Trophoblast cell (in vitro differentiated cells and primary cell): ENCODE measurements around the gene ESR1.

Experiments used
- DNase-seq, 2 donors: peaks; one replicate each; pipeline ENCODE4 v3.0.0-alpha.2; 2016
- H2AFZ ChIP-seq: 2 replicates; pipeline ENCODE4 v1.6.1; 2013; ENCODE audit warnings: low read length, moderate library complexity, mild to moderate bottlenecking; ENCODE audit not compliant: insufficient read depth, poor library complexity
- H2AK5ac ChIP-seq: 2 replicates; pipeline ENCODE4 v1.6.1; 2013; ENCODE audit warnings: mild to moderate bottlenecking, low read length
- H2BK120ac ChIP-seq: 2 replicates; pipeline ENCODE4 v1.6.1; 2013; ENCODE audit warnings: low read length, mild to moderate bottlenecking, moderate library complexity; ENCODE audit not compliant: insufficient read depth, poor library complexity
- H2BK12ac ChIP-seq: 2 replicates; pipeline ENCODE4 v1.6.1; 2013; ENCODE audit warnings: mild to moderate bottlenecking, low read length, moderate library complexity
- H2BK5ac ChIP-seq: 2 replicates; pipeline ENCODE4 v1.6.1; 2013; ENCODE audit warnings: low read length, low read depth, moderate library complexity, mild to moderate bottlenecking; ENCODE audit not compliant: poor library complexity
- H3K14ac ChIP-seq: 2 replicates; pipeline ENCODE4 v1.6.1; 2013; ENCODE audit warnings: mild to moderate bottlenecking, low read length
- H3K18ac ChIP-seq: 2 replicates; pipeline ENCODE4 v1.6.1; 2013; ENCODE audit warnings: mild to moderate bottlenecking, low read length
- H3K23ac ChIP-seq: 2 replicates; pipeline ENCODE4 v1.6.1; 2013; ENCODE audit warnings: low read length
- H3K27ac ChIP-seq: 2 replicates; pipeline ENCODE4 v1.5.1; 2013; ENCODE audit warnings: low read depth, mild to moderate bottlenecking, inconsistent platforms, low read length, moderate library complexity
- H3K27me3 ChIP-seq: 2 replicates; pipeline ENCODE4 v1.6.1; 2013; ENCODE audit warnings: inconsistent platforms, mild to moderate bottlenecking, low read length, moderate library complexity; ENCODE audit not compliant: insufficient read depth
- H3K36me3 ChIP-seq, 2 experiments: 1 replicate in 1 of 2; 2 replicates in 1 of 2; pipeline ENCODE4 v1.6.1; 2013; ENCODE audit warnings: low read length in 2 of 2, mild to moderate bottlenecking in 2 of 2, moderate library complexity in 1 of 2; ENCODE audit not compliant: insufficient read depth in 2 of 2, control insufficient read depth in 1 of 2
- H3K4ac ChIP-seq: 2 replicates; pipeline ENCODE4 v1.6.1; 2013; ENCODE audit warnings: low read depth, mild to moderate bottlenecking, low read length, moderate library complexity
- H3K4me1 ChIP-seq, 2 experiments: 1 replicate in 1 of 2; 2 replicates in 1 of 2; pipeline ENCODE4 v1.6.1; 2013; ENCODE audit warnings: low read length in 2 of 2, mild to moderate bottlenecking in 2 of 2, moderate library complexity in 1 of 2; ENCODE audit not compliant: insufficient read depth in 2 of 2, control insufficient read depth in 1 of 2
- H3K4me2 ChIP-seq: 2 replicates; pipeline ENCODE4 v1.6.1; 2013; ENCODE audit warnings: inconsistent platforms, mild to moderate bottlenecking, low read length, moderate library complexity
- H3K4me3 ChIP-seq: 2 replicates; pipeline ENCODE4 v1.5.1; 2013; ENCODE audit warnings: mild to moderate bottlenecking, low read depth, low read length, inconsistent platforms
- H3K79me1 ChIP-seq: one replicate; pipeline ENCODE4 v1.6.1; 2013; ENCODE audit warnings: low read length
- H3K79me2 ChIP-seq: 2 replicates; pipeline ENCODE4 v1.6.1; 2013; ENCODE audit warnings: low read length, mild to moderate bottlenecking; ENCODE audit not compliant: control insufficient read depth, insufficient read depth, poor library complexity
- H3K9ac ChIP-seq: 2 replicates; pipeline ENCODE4 v1.6.1; 2013; ENCODE audit warnings: mild to moderate bottlenecking, low read length
- H3K9me3 ChIP-seq: 2 replicates; pipeline ENCODE4 v1.6.1; 2013; ENCODE audit warnings: low read depth, mild to moderate bottlenecking, control low read depth, inconsistent platforms, low read length; ENCODE audit not compliant: insufficient read depth
- H4K12ac ChIP-seq: 2 replicates; pipeline ENCODE4 v1.6.1; 2013; ENCODE audit warnings: low read depth, mild to moderate bottlenecking, low read length, moderate library complexity
- H4K8ac ChIP-seq: 2 replicates; pipeline ENCODE4 v1.6.1; 2013; ENCODE audit warnings: low read depth, mild to moderate bottlenecking, low read length, moderate library complexity
- H4K91ac ChIP-seq: one replicate; pipeline ENCODE4 v1.6.1; 2013; ENCODE audit warnings: low read depth, mild to moderate bottlenecking, low read length, moderate library complexity
- WGBS: extraction: QIAGEN DNeasy Blood & Tissue Kit; methylation state at CpG from one replicate; pipeline ENCODE4 v1.1.7; 2013; ENCODE audit warnings: missing lambda C conversion rate; ENCODE audit not compliant: insufficient read length, insufficient coverage; ENCODE audit errors: extremely low coverage; 5-methylcytosine and 5-hydroxymethylcytosine counted together

Gene ESR1

DNA sequence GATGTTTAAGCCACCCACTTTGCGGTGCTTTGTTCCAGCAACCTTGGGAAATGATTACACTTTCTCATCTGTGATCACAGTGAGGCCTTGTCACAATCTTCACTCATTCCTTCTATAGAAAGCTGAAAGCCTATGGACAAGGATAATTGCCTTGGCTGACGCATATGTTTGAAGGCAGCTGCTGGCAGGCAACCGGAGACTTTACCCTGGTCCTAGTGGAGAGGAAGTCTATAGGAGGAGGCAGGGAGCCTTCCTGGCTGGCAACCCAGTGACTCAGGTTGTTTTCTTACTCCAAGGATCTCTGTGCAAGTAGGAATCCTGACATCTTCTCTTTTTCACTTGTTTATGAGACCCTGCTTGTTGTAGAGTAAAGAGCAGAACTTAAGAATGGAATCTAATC, 34.1 kb upstream of the ESR1 start:
- no peak overlapping the region for H3K4me3 ChIP-seq

DNA sequence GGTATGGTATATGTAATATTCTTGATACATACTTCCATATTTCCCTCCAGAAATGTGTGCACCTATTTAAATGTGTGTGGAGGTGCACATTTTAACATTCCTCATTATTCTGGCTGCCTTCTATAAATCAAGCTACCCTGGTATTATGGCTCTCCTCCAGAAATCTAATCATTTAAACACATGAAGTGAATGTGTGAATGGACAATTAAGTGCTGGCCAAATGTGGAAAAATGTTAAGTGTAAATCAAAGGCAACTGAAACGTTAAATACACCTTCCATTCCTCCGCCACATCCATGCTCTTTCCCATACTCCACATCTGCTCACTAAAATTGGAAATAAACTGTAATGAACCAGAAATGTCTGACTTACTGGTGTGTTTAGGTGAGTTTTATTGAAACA, 24.9 kb upstream of the ESR1 start:
- Histone ChIP-seq H3K36me3 (no peaks in the 10 kb centered on the region), H2AFZ (no peak overlapping the region), H4K8ac (no peak overlapping the region), H3K79me1 (no peaks in the 10 kb centered on the region), H2BK12ac (no peak overlapping the region), H3K4me3 (no peak overlapping the region), H3K23ac (no peak overlapping the region), H2AK5ac (no peak overlapping the region), H3K14ac (no peak overlapping the region), H3K79me2 (no peaks in the 10 kb centered on the region), H3K4me2 (no peak overlapping the region), H3K9ac (no peak overlapping the region), H2BK120ac (no peak overlapping the region), H4K91ac (no peak overlapping the region), H2BK5ac (no peak overlapping the region), H4K12ac (no peak overlapping the region), H3K4me1 (no peaks in the 10 kb centered on the region), H3K4ac (no peak overlapping the region), H3K27ac (no peak overlapping the region), H3K9me3 (no peaks in the 10 kb centered on the region), H3K27me3 (no peaks in the 10 kb centered on the region), H3K18ac (no peak overlapping the region)
- no peak for DNase-seq
- no CpG with 5 or more reads among the region's 2 CpGs for WGBS

More for the DNA sequence above, 34.1 kb upstream of the ESR1 start:
- no peaks in the 10 kb centered on the region for H3K79me2 ChIP-seq
- H4K91ac ChIP-seq: no peak overlapping the region
- H4K8ac ChIP-seq: no peak overlapping the region
- no peak overlapping the region for H2AFZ ChIP-seq
- no CpG with 5 or more reads among the region's 3 CpGs for WGBS
- no peak overlapping the region for H3K4ac ChIP-seq
- H3K18ac ChIP-seq: no peak overlapping the region
- no peak overlapping the region for H3K4me2 ChIP-seq
- no peaks in the 10 kb centered on the region for H3K36me3 ChIP-seq
- peak in 1 of 2 donors; percentile 8 for DNase-seq
- no peaks in the 10 kb centered on the region for H3K79me1 ChIP-seq
- no peak overlapping the region for H2BK120ac ChIP-seq
- no peak overlapping the region for H2BK5ac ChIP-seq
- H3K9me3 ChIP-seq: no peaks in the 10 kb centered on the region
- no peak overlapping the region for H3K27ac ChIP-seq
- no peak overlapping the region for H2AK5ac ChIP-seq
- no peaks in the 10 kb centered on the region for H3K4me1 ChIP-seq
- H4K12ac ChIP-seq: no peak overlapping the region
- no peaks in the 10 kb centered on the region for H3K27me3 ChIP-seq
- no peak overlapping the region for H3K9ac ChIP-seq
- no peak overlapping the region for H3K23ac ChIP-seq
- H2BK12ac ChIP-seq: no peak overlapping the region
- no peak overlapping the region for H3K14ac ChIP-seq

DNA sequence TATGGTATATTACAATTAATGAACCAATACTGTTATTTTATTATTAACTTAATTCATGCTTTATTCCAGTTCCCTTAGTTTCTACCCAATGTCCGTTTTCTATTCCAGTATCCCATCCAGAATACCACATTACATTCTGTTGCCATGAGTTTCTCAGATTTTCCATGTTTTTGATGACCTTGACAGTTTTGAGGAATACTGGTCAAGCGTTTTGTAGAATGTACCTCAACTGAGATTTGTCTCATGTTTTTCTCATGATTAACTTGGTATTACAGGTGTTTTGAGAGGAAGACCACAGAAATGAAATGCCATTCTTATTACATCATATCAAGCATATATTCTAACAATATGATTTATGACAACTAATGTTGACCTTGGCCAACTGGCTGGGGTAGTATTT, 23.8 kb upstream of the ESR1 start:
- H2BK5ac ChIP-seq: no peak overlapping the region
- no peak overlapping the region for H3K23ac ChIP-seq
- no peak overlapping the region for H4K8ac ChIP-seq
- no peak overlapping the region for H3K9ac ChIP-seq
- H2BK12ac ChIP-seq: no peak overlapping the region
- H2BK120ac ChIP-seq: no peak overlapping the region
- H3K4me1 ChIP-seq: no peaks in the 10 kb centered on the region
- no peaks in the 10 kb centered on the region for H3K36me3 ChIP-seq
- no peak overlapping the region for H3K18ac ChIP-seq
- H4K91ac ChIP-seq: no peak overlapping the region
- no CpG with 5 or more reads among the region's 2 CpGs for WGBS
- no peak overlapping the region for H4K12ac ChIP-seq
- no peaks in the 10 kb centered on the region for H3K79me2 ChIP-seq
- H3K4ac ChIP-seq: no peak overlapping the region
- no peaks in the 10 kb centered on the region for H3K27me3 ChIP-seq
- no peak overlapping the region for H2AK5ac ChIP-seq
- no peak for DNase-seq
- no peak overlapping the region for H3K4me2 ChIP-seq
- no peak overlapping the region for H3K14ac ChIP-seq
- H2AFZ ChIP-seq: no peak overlapping the region
- no peaks in the 10 kb centered on the region for H3K9me3 ChIP-seq
- H3K4me3 ChIP-seq: no peak overlapping the region
- H3K79me1 ChIP-seq: no peaks in the 10 kb centered on the region
- no peak overlapping the region for H3K27ac ChIP-seq

DNA sequence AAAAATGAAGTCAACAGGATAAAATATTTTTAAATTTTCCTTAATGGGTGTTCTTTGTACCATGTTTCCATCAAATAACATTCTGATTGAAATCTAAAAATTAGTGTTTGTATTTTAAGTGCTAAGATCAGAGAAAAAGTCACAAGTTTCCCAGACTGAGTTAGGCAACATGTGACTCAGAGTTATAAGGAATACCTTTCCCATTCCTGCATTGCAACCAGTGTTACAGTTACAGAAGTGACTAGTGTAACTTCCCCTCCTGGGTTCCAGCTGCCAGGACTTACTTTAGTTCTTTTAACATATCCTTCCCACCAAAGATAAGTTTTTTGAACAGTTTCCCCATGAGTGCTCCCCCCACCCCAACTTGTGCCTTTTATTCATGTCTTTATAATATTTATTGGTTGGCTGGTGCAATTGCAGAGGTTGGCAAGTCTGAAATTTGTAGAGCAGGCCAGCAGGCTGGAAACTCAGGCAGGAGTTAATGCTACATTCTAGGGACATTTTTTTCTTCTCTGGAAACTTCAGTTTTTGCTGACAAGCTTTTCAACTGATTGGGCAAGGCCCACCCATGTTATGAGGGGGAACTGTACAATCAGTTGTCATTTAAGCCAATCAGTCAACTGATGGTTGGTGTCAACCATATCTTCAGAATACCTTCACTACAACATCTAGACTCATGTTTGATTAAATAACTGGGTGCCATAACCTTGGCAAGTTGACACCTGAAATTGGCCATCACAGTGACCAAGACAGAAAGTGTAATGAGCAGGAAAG, 22.9 kb upstream of the ESR1 start:
- H3K79me2 ChIP-seq: no peaks in the 10 kb centered on the region
- H3K79me1 ChIP-seq: no peaks in the 10 kb centered on the region
- H3K27me3 ChIP-seq: no peaks in the 10 kb centered on the region
- no peak overlapping the region for H3K27ac ChIP-seq
- H2BK120ac ChIP-seq: no peak overlapping the region
- no peak overlapping the region for H4K91ac ChIP-seq
- H3K23ac ChIP-seq: no peak overlapping the region
- no peak overlapping the region for H2BK12ac ChIP-seq
- H2AFZ ChIP-seq: no peak overlapping the region
- no peak overlapping the region for H3K9ac ChIP-seq
- DNase-seq: peak; percentile 3 to 58
- H3K18ac ChIP-seq: no peak overlapping the region
- no peak overlapping the region for H2BK5ac ChIP-seq
- H3K36me3 ChIP-seq: no peaks in the 10 kb centered on the region
- H3K9me3 ChIP-seq: no peaks in the 10 kb centered on the region
- H3K4me1 ChIP-seq: no peaks in the 10 kb centered on the region
- no peak overlapping the region for H3K4me2 ChIP-seq
- no peak overlapping the region for H3K14ac ChIP-seq
- H3K4me3 ChIP-seq: no peak overlapping the region
- H4K12ac ChIP-seq: no peak overlapping the region
- no peak overlapping the region for H3K4ac ChIP-seq
- H2AK5ac ChIP-seq: no peak overlapping the region
- H4K8ac ChIP-seq: no peak overlapping the region
